Measurements from ENCODE around the gene CNTNAP2. TPM values are rescaled to one million over a fixed set of nuclear protein-coding genes. Genes with fewer than 3 reads are reported as not detected.
"Not testable (repeated sequence)": the region's sequence is repeated elsewhere in the genome, so short reads cannot be mapped to it uniquely, and the experiment has no call there.

CNTNAP2 gene
- total and polyA plus RNA-seq, 4 experiments from 2014 or later = 0.19 to 0.50 (median 0.20) TPM; not detected in 1

- POLR2A ChIA-PET (ENCODE audit: partially characterized antibody) = no interaction called here
- peaks cover 0 to 6% (median 3%) of the 10 kb centered on the region in 8 donors for H3K9me3 Mint-ChIP-seq
Measured at GRCh38 chr7:146892151-146892550, 775.5 kb downstream of the CNTNAP2 start.

GRCh38 chr7:146894927-146895326 is 778.3 kb downstream of the CNTNAP2 start:
- intact Hi-C loops (cut with micrococcal nuclease) = no loop called here
- Mint-ChIP-seq H3K4me1 (no peaks in the 10 kb centered on the region), H3K36me3 (no peaks in the 10 kb centered on the region), H3K27me3 (no peaks in the 10 kb centered on the region), H3K9me3 (peaks cover 0 to 11% (median 2%) of the 10 kb centered on the region in 8 donors), H3K27ac (no peak overlapping the region), H3K4me3 (no peak overlapping the region)
- no peaks in the 10 kb centered on the region for H3K27me3 ChIP-seq (ENCODE audit: insufficient read depth, low read length)
- ChIA-PET POLR2A (ENCODE audit: partially characterized antibody) (no interaction called here), CTCF (ENCODE audit: partially characterized antibody) (no interaction called here)
- H3K4me1 ChIP-seq (ENCODE audit: insufficient read depth, low read length) = no peaks in the 10 kb centered on the region
- DNase-seq = no peak
- H3K4me3 ChIP-seq (ENCODE audit: low read length in 2 of 2) = no peak overlapping the region
- no peak overlapping the region for H3K27ac ChIP-seq (ENCODE audit: low read depth, low read length)
- H3K36me3 ChIP-seq (ENCODE audit: insufficient read depth, low read length) = no peaks in the 10 kb centered on the region
- no peaks in the 10 kb centered on the region for H3K9me3 ChIP-seq (ENCODE audit: control insufficient read depth in 1 of 2, low read length in 2 of 2)

More at GRCh38 chr7:146892151-146892550, 775.5 kb downstream of the CNTNAP2 start:
- H3K4me1 Mint-ChIP-seq = no peaks in the 10 kb centered on the region
- CTCF ChIA-PET (ENCODE audit: partially characterized antibody) = no interaction called here
- H3K4me3 Mint-ChIP-seq = no peak overlapping the region
- H3K27ac ChIP-seq (ENCODE audit: low read depth, low read length) = no peak overlapping the region
- no peaks in the 10 kb centered on the region for H3K36me3 ChIP-seq (ENCODE audit: insufficient read depth, low read length)
- H3K27me3 Mint-ChIP-seq = no peaks in the 10 kb centered on the region
- no peaks in the 10 kb centered on the region for H3K36me3 Mint-ChIP-seq
- no peak overlapping the region for H3K27ac Mint-ChIP-seq
- intact Hi-C loops (cut with micrococcal nuclease) = no loop called here
- H3K4me1 ChIP-seq (ENCODE audit: insufficient read depth, low read length) = no peaks in the 10 kb centered on the region
- H3K9me3 ChIP-seq (ENCODE audit: control insufficient read depth in 1 of 2, low read length in 2 of 2) = no peaks in the 10 kb centered on the region
- no peaks in the 10 kb centered on the region for H3K27me3 ChIP-seq (ENCODE audit: insufficient read depth, low read length)
- no peak overlapping the region for H3K4me3 ChIP-seq (ENCODE audit: low read length in 2 of 2)
- no peak for DNase-seq

- POLR2A ChIA-PET (ENCODE audit: partially characterized antibody) = no interaction called here
- H3K9me3 ChIP-seq (ENCODE audit: control insufficient read depth in 1 of 2, low read length in 2 of 2) = no peaks in the 10 kb centered on the region
- intact Hi-C loops (cut with micrococcal nuclease) = no loop called here
- no peaks in the 10 kb centered on the region for H3K27me3 Mint-ChIP-seq
- H3K36me3 ChIP-seq (ENCODE audit: insufficient read depth, low read length) = no peaks in the 10 kb centered on the region
- no peaks in the 10 kb centered on the region for H3K27me3 ChIP-seq (ENCODE audit: insufficient read depth, low read length)
- CTCF ChIA-PET (ENCODE audit: partially characterized antibody) = no interaction called here
- no peak overlapping the region for H3K4me3 Mint-ChIP-seq
- no peaks in the 10 kb centered on the region for H3K4me1 Mint-ChIP-seq
- no peak for DNase-seq
- peaks cover 3 to 24% (median 8%) of the 10 kb centered on the region in 8 donors for H3K9me3 Mint-ChIP-seq
- H3K27ac ChIP-seq (ENCODE audit: low read depth, low read length) = no peak overlapping the region
- H3K36me3 Mint-ChIP-seq = no peaks in the 10 kb centered on the region
- no peak overlapping the region for H3K27ac Mint-ChIP-seq
- H3K4me1 ChIP-seq (ENCODE audit: insufficient read depth, low read length) = no peaks in the 10 kb centered on the region
- H3K4me3 ChIP-seq (ENCODE audit: low read length in 2 of 2) = no peak overlapping the region
Measured at GRCh38 chr7:146902266-146902665, 785.7 kb downstream of the CNTNAP2 start.

- intact Hi-C loops (cut with micrococcal nuclease) = no loop called here
- peaks cover 3 to 24% (median 8%) of the 10 kb centered on the region in 8 donors for H3K9me3 Mint-ChIP-seq
- Histone ChIP-seq H3K27ac (ENCODE audit: low read depth, low read length) (no peak overlapping the region), H3K4me1 (ENCODE audit: insufficient read depth, low read length) (no peaks in the 10 kb centered on the region), H3K27me3 (ENCODE audit: insufficient read depth, low read length) (no peaks in the 10 kb centered on the region), H3K4me3 (ENCODE audit: low read length in 2 of 2) (no peak overlapping the region), H3K9me3 (ENCODE audit: control insufficient read depth in 1 of 2, low read length in 2 of 2) (no peaks in the 10 kb centered on the region), H3K36me3 (ENCODE audit: insufficient read depth, low read length) (no peaks in the 10 kb centered on the region)
- no peak for DNase-seq
- no peak overlapping the region for H3K4me3 Mint-ChIP-seq
- no peaks in the 10 kb centered on the region for H3K36me3 Mint-ChIP-seq
- ChIA-PET CTCF (ENCODE audit: partially characterized antibody) (no interaction called here), POLR2A (ENCODE audit: partially characterized antibody) (no interaction called here)
- H3K27me3 Mint-ChIP-seq = no peaks in the 10 kb centered on the region
- H3K4me1 Mint-ChIP-seq = no peaks in the 10 kb centered on the region
- no peak overlapping the region for H3K27ac Mint-ChIP-seq
Measured at GRCh38 chr7:146902728-146903127, 786.1 kb downstream of the CNTNAP2 start.

GRCh38 chr7:146905746-146906145 is 789.1 kb downstream of the CNTNAP2 start:
- H3K4me3 ChIP-seq (ENCODE audit: low read length in 2 of 2); H3K4me1 Mint-ChIP-seq; POLR2A ChIA-PET (ENCODE audit: partially characterized antibody); DNase-seq; H3K27ac ChIP-seq (ENCODE audit: low read depth, low read length); CTCF ChIA-PET (ENCODE audit: partially characterized antibody); H3K4me3 Mint-ChIP-seq; intact Hi-C loops (cut with micrococcal nuclease); H3K27me3 Mint-ChIP-seq; H3K36me3 Mint-ChIP-seq; H3K27me3 ChIP-seq (ENCODE audit: insufficient read depth, low read length); H3K36me3 ChIP-seq (ENCODE audit: insufficient read depth, low read length); H3K4me1 ChIP-seq (ENCODE audit: insufficient read depth, low read length); H3K9me3 ChIP-seq (ENCODE audit: control insufficient read depth in 1 of 2, low read length in 2 of 2); H3K27ac Mint-ChIP-seq: not testable (repeated sequence)
- peaks cover 0 to 16% (median 7%) of the 10 kb centered on the region in 8 donors for H3K9me3 Mint-ChIP-seq

- Histone ChIP-seq H3K27me3 (ENCODE audit: insufficient read depth, low read length) (no peaks in the 10 kb centered on the region), H3K36me3 (ENCODE audit: insufficient read depth, low read length) (no peaks in the 10 kb centered on the region), H3K9me3 (ENCODE audit: control insufficient read depth in 1 of 2, low read length in 2 of 2) (no peaks in the 10 kb centered on the region), H3K4me3 (ENCODE audit: low read length in 2 of 2) (no peak overlapping the region), H3K4me1 (ENCODE audit: insufficient read depth, low read length) (no peaks in the 10 kb centered on the region), H3K27ac (ENCODE audit: low read depth, low read length) (no peak overlapping the region)
- ChIA-PET POLR2A (ENCODE audit: partially characterized antibody) (no interaction called here), CTCF (ENCODE audit: partially characterized antibody) (no interaction called here)
- intact Hi-C loops (cut with micrococcal nuclease) = no loop called here
- no peaks in the 10 kb centered on the region for H3K4me1 Mint-ChIP-seq
- H3K27ac Mint-ChIP-seq = no peak overlapping the region
- no peaks in the 10 kb centered on the region for H3K36me3 Mint-ChIP-seq
- no peak for DNase-seq
- H3K27me3 Mint-ChIP-seq = no peaks in the 10 kb centered on the region
- H3K4me3 Mint-ChIP-seq = no peak overlapping the region
- peaks cover 0 to 23% (median 4%) of the 10 kb centered on the region in 8 donors for H3K9me3 Mint-ChIP-seq
Measured at GRCh38 chr7:146922782-146923181, 806.2 kb downstream of the CNTNAP2 start.

GRCh38 chr7:146926841-146927240 is 810.2 kb downstream of the CNTNAP2 start:
- Mint-ChIP-seq H3K4me3 (no peak overlapping the region), H3K27me3 (no peaks in the 10 kb centered on the region), H3K27ac (no peak overlapping the region), H3K36me3 (no peaks in the 10 kb centered on the region), H3K4me1 (no peaks in the 10 kb centered on the region), H3K9me3 (peaks cover 0 to 8% (median 5%) of the 10 kb centered on the region in 8 donors)
- ChIA-PET POLR2A (ENCODE audit: partially characterized antibody) (no interaction called here), CTCF (ENCODE audit: partially characterized antibody) (no interaction called here)
- H3K4me1 ChIP-seq (ENCODE audit: insufficient read depth, low read length) = no peaks in the 10 kb centered on the region
- H3K9me3 ChIP-seq (ENCODE audit: control insufficient read depth in 1 of 2, low read length in 2 of 2) = no peaks in the 10 kb centered on the region
- no peaks in the 10 kb centered on the region for H3K27me3 ChIP-seq (ENCODE audit: insufficient read depth, low read length)
- intact Hi-C loops (cut with micrococcal nuclease) = no loop called here
- DNase-seq = no peak
- H3K27ac ChIP-seq (ENCODE audit: low read depth, low read length) = no peak overlapping the region
- H3K4me3 ChIP-seq (ENCODE audit: low read length in 2 of 2) = no peak overlapping the region
- H3K36me3 ChIP-seq (ENCODE audit: insufficient read depth, low read length) = no peaks in the 10 kb centered on the region

- no peak overlapping the region for H3K4me3 ChIP-seq (ENCODE audit: low read length in 2 of 2)
- intact Hi-C loops (cut with micrococcal nuclease) = no loop called here
- H3K27ac ChIP-seq (ENCODE audit: low read depth, low read length) = no peak overlapping the region
- no peaks in the 10 kb centered on the region for H3K4me1 Mint-ChIP-seq
- POLR2A ChIA-PET (ENCODE audit: partially characterized antibody) = no interaction called here
- H3K27me3 ChIP-seq (ENCODE audit: insufficient read depth, low read length) = no peaks in the 10 kb centered on the region
- no peak overlapping the region for H3K4me3 Mint-ChIP-seq
- no peaks in the 10 kb centered on the region for H3K36me3 ChIP-seq (ENCODE audit: insufficient read depth, low read length)
- no peaks in the 10 kb centered on the region for H3K27me3 Mint-ChIP-seq
- CTCF ChIA-PET (ENCODE audit: partially characterized antibody) = no interaction called here
- no peaks in the 10 kb centered on the region for H3K9me3 ChIP-seq (ENCODE audit: control insufficient read depth in 1 of 2, low read length in 2 of 2)
- H3K36me3 Mint-ChIP-seq = no peaks in the 10 kb centered on the region
- no peaks in the 10 kb centered on the region for H3K4me1 ChIP-seq (ENCODE audit: insufficient read depth, low read length)
- H3K27ac Mint-ChIP-seq = no peak overlapping the region
- DNase-seq = no peak
- H3K9me3 Mint-ChIP-seq = peaks cover 0 to 12% (median 4%) of the 10 kb centered on the region in 8 donors
Measured at GRCh38 chr7:146937836-146938235, 821.2 kb downstream of the CNTNAP2 start.
